ENCODE measurements around the gene TAGLN. TPM values are rescaled to one million over a fixed set of nuclear protein-coding genes. Genes with fewer than 3 reads are reported as not detected.

The TAGLN gene
- total RNA-seq, 1 donor from 2014 or later, result 3.8 TPM

Other genes starting within 250 kb of the TAGLN start
- gene SIK3, start 100.9 kb upstream of the TAGLN start, total RNA-seq, result 38.4 and 38.7 TPM in 2 replicates
- gene PAFAH1B2, start 55.1 kb upstream of the TAGLN start, total RNA-seq, result 79.8 and 81.0 TPM in 2 replicates
- 23.9 and 29.1 TPM in 2 replicates for gene SIDT2, start 20.6 kb upstream of the TAGLN start, total RNA-seq
- gene PCSK7, start 32.7 kb downstream of the TAGLN start, total RNA-seq, result 160 and 165 TPM in 2 replicates
- 22.0 and 23.2 TPM in 2 replicates for gene RNF214, start 33.3 kb downstream of the TAGLN start, total RNA-seq
- gene BACE1-AS, start 92.0 kb downstream of the TAGLN start, total RNA-seq, result 5.5 and 5.8 TPM in 2 replicates
- 0.33 and 0.40 TPM in 2 replicates for gene BACE1, start 116.9 kb downstream of the TAGLN start, total RNA-seq
- gene CEP164, start 128.5 kb downstream of the TAGLN start, total RNA-seq, result 39.0 and 40.1 TPM in 2 replicates